AG04449 (cell line): ENCODE results near the gene HYDIN.
"Not testable (repeated sequence)": the region's sequence is repeated elsewhere in the genome, so short reads cannot be mapped to it uniquely, and the experiment has no call there.

Experiments
- CTCF ChIA-PET: fragments of 350-600 bp; formaldehyde crosslinking; extraction: SDS; loops from one replicate; lab custom pipeline; 2021; ENCODE audit warnings: antibody characterized with exemption; lab: Yijun Ruan, JAX
- POLR2A ChIA-PET: fragments of 400-600, 350-600 bp; formaldehyde crosslinking; extraction: SDS; loops from one replicate; lab custom pipeline; 2020; ENCODE audit warnings: antibody characterized with exemption, inconsistent platforms; lab: Yijun Ruan, JAX
- DNase-seq: peaks from one replicate; pipeline ENCODE4 v3.0.0-alpha.2; 2010; ENCODE audit warnings: low read depth, low spot score
- H3K4me3 ChIP-seq: 2 replicates; pipeline ENCODE4 v1.5.1; 2011; ENCODE audit warnings: low read depth, mild to moderate bottlenecking, control low read depth, low read length

Gene HYDIN

DNA sequence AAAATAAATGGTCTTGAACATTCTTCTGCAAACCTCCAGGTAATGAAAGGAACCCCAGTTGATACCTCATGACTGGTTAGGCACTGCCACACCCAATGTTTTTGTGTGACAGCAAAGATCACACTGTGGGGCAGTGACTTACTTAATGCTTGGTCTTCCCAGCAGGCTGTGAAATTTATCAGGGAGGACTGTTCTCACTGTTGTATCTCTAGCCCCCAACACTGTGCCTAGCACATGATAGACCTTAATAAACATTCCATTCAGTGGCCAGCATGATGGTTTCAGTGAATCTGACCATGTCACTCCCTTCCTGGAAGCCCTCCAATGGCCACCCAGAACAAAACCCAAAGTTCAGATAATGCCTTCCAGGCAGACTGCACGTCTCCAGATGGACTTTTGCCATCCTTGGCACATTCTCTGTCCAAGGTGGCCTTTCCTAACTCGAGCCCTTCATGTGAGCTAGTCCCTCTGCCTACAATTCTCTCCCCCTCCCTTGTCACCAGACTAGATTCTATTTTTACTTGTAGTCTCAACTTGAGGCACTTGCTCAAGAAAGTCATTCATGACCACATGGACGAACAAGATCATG lies 206.6 kb downstream of the HYDIN start:
- CTCF ChIA-PET, DNase-seq, POLR2A ChIA-PET, H3K4me3 ChIP-seq: not testable (repeated sequence)

DNA sequence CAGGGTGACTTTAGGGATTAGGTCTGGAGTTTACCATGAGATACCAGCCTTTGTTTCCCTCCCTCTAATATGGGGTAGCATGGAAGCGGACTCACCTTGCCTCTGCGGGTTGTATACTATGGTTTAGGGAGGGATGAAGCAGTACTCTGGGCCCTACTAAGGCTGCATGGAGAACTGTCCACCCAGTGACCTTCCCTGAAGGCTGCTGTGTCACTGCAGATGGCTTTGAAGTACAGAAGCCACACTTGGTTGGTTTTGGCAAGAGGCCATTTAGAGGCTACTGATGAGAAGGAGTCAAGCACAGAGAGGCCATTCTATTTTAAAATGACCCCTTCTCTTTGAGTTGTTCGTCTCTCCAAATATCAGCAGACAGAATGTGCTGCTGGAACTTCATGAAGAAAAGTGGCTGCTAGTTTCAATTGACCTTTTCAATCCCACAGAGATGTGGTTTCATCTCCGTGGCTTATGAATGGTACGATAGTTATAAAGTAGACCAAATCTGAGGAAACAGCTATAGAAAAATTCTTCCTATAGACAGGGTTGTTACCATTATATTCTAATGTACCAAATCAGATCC lies 208.5 kb downstream of the HYDIN start:
- DNase-seq, H3K4me3 ChIP-seq, CTCF ChIA-PET, POLR2A ChIA-PET: not testable (repeated sequence)

DNA sequence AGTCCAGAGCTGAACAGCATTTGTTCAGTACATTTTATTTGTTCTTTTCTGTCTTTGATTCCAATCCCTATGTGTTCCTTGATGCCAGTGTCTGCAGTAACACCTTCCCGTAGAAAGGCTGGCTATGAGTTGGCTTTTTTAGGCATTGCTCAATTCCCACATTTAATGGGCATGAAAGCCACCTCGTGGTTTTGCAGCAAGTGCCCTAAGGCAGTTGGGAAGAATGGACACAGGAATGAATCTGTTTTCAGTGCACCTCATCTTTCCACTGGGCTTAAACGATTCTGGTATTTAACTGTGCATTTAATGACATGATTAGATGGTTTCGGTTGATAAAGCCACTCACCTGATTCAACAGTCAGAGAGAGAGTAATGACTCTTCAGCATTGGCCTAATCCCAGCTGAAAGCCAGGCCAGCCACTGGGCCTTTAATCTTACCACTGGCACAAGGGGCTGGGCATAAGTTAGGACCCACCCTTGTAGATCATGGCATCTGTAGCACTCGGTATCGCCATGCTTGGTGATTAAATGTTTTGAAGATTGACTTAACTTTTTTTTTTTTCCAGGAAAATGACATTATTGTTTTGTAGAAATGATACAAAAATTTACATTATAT lies 211.3 kb downstream of the HYDIN start:
- POLR2A ChIA-PET, DNase-seq, H3K4me3 ChIP-seq, CTCF ChIA-PET: not testable (repeated sequence)

DNA sequence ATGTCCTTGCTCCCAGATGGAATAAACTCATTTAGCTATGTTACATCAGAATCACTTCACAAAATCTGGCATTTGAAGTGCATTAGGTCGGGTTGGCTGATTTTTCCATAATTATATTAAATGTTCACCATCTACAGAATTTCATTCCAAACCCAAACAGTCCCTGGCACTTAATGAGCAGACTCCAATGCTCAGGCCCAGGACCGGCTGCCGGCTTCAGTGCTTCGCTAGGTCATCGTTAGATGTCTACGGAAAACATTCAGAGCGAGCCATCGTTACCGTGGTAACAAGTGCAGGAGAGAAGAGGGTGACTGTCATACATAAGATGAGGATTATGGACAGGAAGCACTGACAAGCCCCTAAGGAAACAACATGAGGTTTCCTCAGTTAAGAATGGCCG lies 215.1 kb downstream of the HYDIN start:
- CTCF ChIA-PET, H3K4me3 ChIP-seq, POLR2A ChIA-PET, DNase-seq: not testable (repeated sequence)

DNA sequence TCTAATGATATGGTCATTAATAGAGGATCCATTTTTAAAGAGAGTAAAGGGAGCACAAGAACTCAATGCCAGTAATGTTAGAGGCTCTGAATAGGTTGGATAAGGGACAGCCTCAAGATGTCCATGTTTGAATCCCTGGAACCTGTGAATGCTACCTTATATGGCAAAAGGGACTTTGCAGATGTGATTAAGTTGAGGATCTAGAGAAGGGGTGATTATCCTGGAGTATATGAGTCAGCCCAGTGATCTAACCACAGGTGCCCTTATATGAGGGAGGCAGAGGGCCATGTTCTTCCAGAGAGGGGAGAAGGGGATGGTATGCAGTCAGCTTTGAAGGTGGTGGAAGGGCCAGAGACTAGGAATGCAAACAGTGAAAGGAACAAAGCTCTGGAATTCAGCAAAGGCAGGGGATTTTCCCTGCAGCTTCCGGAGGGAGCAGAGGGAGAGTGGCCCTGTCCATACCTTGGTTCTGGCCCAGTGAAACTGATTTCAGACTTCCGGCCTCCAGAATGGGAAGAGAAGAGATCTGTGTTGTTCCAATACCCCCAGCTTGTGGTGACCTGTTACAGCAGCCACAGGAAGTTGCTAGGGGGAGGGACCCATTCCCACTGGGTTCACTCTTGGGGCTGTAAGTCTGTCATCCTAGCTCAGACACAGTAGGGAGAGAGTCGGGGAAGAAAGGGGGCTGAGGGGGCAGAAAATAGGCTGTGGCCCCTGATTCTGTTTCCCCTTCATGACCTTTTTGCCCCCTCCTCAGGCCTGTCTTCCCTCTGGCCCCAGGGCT lies 220.9 kb downstream of the HYDIN start:
- POLR2A ChIA-PET, DNase-seq, CTCF ChIA-PET, H3K4me3 ChIP-seq: not testable (repeated sequence)

DNA sequence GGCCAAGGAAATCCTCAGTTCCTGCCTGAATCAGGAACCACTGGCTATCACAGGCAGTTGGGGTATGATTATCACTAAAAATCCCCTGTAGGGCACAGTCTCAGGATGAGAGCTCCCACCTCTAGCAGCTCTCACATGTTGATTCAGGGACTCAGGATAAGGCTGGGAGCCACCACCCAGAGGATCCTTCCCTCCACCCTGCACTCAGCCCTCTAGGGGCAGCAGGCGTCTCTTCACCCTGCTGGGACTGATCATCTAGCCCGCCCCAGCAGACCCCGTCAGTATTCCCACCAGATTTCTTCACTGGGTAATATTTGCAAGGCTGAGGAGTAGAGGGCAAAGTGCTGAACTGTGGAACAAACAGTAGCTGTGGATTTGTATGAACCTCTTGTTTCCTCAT lies 224.0 kb downstream of the HYDIN start:
- POLR2A ChIA-PET, H3K4me3 ChIP-seq, CTCF ChIA-PET, DNase-seq: not testable (repeated sequence)

DNA sequence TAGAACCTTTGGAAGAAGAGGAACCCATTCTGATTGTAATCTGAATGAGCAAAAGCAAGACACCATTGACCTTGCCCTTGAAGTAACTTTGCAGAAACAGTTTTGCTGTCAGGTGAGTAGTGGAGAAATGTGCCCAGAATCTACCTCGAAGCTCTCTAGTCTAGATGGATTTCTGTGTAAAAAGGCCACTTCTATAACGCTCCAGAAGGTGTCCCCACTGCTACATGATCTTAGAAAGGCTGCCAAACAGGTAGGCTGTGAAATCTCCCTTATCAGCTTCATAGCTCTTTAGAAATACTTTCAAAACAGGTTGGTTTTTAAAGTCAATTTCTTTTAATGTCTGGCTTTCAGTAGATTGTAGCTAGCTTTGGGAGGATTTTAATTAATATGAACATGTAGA lies 230.8 kb downstream of the HYDIN start:
- POLR2A ChIA-PET, CTCF ChIA-PET, H3K4me3 ChIP-seq, DNase-seq: not testable (repeated sequence)

DNA sequence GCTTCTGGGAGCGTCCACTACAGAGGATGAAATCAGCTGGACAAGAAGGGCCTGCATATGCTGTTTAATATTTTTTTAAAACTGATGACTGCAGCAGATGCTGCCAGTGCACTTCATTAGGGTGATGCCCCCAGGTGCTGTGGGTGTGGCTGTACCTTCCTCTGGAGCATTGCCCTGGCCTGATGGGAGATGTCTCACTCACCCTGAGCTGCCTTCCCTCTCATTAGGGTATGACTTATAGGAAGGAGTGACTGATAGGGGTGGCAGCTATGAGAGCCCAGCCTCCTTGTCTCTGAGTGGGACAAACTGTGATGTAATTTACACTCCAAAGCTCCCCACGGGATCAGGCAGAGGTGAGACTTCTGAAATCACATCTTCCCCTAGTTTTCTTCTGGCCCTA lies 234.7 kb downstream of the HYDIN start:
- POLR2A ChIA-PET, DNase-seq, CTCF ChIA-PET, H3K4me3 ChIP-seq: not testable (repeated sequence)

DNA sequence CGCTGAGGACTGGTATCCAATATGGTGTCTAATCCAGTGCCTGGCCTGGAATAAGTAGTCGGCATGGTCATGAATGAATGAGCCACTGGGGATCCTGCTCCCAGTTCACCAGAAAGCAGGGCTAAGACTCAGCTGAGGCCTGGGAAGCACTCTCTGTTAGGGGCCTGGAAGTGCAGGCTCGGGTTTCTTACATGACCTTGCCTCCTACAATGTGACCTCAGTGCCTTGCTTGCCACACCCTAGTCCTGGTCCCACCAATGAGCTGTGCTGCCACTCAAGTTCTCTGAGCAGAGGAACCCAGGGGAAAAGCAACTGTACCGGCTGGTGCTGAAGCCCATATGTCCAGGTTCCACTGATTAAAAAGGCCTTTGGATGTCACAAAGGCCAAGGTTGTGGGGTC lies 238.0 kb downstream of the HYDIN start:
- DNase-seq, H3K4me3 ChIP-seq, POLR2A ChIA-PET, CTCF ChIA-PET: not testable (repeated sequence)

DNA sequence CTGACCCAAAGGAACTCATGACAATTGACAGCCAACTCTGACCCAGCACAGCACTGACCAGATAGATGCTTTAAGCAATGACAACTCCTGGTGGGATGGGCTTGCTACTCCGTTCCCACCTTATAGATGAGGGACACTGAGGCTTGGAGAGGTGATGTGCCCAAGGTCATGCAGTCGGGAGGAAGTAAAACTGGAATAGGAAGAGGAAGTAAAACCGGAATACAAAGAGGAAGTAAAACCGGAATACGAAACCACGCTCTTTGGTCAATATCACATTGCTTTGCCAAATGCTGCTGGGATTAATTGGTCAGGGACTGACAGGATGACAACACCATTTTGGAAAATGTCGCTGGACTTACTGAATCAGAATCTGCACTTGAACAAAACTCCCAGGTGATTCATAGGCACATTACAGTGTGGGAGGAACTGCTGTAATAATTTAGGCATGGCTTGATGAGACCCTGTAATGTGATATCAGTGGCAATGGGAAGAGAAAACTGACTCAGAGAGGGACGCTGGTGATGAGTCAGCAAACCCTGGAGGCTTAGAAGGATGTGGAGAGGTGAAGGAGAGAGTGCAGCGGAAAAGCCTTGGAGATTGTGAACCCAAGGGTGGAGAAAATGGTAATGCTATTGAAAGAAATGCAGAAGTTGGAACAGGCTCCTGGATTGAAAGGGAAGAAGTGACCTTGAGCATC lies 243.4 kb downstream of the HYDIN start:
- DNase-seq, POLR2A ChIA-PET, CTCF ChIA-PET, H3K4me3 ChIP-seq: not testable (repeated sequence)

DNA sequence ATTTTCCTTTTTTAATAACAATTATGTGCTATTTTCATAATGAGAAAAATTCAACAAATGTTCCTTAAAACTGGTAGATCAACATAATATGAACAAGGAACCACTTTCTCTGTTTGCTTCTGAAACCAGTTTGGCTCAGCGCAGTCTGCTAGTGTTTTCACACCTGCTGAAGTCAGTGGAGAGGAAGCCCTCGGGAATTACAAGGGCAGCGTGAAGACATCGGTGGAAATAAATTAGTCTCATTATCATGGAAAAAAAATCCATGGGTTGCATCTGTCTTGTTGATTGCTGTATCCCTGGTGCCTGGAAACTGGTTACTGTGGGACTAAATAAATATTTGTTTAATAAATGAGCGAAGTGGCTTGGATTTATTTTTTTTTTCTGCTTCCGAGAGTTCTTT lies 245.8 kb downstream of the HYDIN start:
- DNase-seq, CTCF ChIA-PET, POLR2A ChIA-PET, H3K4me3 ChIP-seq: not testable (repeated sequence)

DNA sequence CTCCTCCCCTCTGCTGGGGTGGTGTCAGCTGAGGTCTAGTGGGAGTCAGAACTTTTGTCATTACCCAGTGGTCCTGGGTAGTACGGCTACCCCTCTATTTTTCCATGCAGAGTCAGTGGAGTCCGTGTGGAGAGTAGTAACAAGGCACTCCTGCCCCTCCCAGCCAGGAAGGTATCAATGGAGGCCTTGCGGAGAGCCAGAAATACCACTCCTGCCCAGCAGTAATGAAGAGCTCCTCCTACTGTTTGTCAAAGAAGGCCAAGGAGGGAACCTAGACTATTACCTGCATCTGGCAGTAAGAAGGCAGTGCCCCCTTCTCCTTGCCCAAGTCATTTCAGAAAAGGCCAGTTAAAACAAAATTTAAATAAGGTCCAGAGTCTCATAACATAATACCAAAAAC lies 262.2 kb downstream of the HYDIN start:
- DNase-seq, POLR2A ChIA-PET, H3K4me3 ChIP-seq, CTCF ChIA-PET: not testable (repeated sequence)

DNA sequence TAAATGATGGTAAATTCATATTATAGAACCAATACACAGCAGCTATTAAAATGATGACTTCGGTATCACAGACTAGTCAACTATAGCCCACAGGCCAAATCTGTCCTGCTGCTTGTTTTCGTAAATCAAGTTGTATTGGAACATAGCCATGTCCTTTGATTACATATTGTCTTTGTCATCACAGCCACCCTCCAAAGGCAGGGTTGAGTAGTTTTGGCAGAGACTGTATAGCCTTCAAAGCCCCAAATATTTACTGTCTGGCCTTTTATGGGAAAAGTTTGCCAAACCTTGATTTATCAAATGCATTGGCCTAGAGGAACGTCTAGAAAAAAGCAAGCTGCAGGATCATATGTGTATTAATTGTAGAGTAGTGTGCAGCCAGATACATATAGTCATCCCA lies 270.4 kb downstream of the HYDIN start:
- H3K4me3 ChIP-seq, DNase-seq, CTCF ChIA-PET, POLR2A ChIA-PET: not testable (repeated sequence)

DNA sequence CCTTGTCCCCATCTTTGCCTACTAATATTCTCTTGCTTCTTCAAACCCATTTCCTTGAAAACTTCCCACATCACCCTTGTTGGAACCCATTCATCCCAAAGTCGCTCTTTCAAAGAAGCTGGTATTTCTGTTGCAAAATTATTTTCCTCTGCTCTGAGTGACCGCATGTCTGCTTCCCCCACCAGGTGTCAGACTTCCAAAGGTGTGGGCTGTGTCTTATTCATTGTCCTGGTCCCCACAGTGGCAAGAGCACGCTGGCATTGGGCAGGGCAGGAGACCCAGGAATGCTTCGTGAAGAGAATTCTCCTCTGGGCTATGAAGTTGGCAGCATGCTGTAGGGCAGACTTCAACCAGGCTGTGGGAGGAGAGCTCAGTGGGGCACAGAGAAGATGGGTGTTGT lies 275.6 kb downstream of the HYDIN start:
- CTCF ChIA-PET, H3K4me3 ChIP-seq, POLR2A ChIA-PET, DNase-seq: not testable (repeated sequence)

DNA sequence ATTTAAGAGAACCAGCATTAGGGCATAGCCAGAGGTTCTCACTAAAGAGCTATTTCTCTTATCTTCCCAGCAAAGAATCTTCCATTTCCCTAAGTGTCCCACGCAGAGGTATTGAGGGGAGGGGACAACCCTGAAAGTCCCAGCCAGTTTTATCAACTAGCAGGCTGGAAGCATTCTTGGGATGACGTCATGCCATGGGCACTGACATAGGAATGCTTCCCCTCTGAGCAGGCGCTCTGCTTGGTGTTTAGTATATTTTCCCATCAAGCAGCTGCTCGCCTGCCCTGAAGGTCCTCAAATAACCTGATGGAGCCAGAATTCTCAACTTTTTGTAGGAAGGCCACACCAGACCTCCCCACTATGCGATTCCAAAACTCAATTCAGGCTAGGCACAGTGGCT lies 276.7 kb downstream of the HYDIN start:
- POLR2A ChIA-PET, CTCF ChIA-PET, DNase-seq: not testable (repeated sequence)

DNA sequence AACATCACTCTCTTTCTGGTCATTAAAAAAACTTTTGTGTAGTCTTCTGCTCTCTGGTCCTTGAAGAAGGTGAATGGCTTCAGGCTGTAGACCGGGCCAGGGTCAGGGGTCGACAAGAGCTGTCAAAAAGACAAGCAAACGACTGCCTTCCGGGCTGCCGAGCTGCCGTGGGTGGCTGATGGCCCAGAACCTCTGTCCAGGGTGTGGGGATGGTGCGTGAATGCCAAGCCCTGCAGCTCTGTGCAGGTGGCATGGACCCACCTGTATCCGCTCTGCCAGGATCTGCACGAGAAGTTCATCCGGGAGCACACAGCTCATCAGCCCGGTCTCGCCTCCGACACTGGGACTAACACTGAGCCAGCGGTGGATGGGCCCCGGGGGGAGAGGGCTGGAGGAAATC lies 287.0 kb downstream of the HYDIN start:
- H3K4me3 ChIP-seq, CTCF ChIA-PET, DNase-seq, POLR2A ChIA-PET: not testable (repeated sequence)

More for the DNA sequence above, 276.7 kb downstream of the HYDIN start:
- H3K4me3 ChIP-seq, result not testable (repeated sequence)
